Kidney (tissue), 14 donors: ENCODE measurements around the gene LAMA5. TPM values are rescaled to one million over a fixed set of nuclear protein-coding genes. Genes with fewer than 3 reads are reported as not detected.

ENCODE experiments used
- DNase-seq, 5 donors: peaks; one replicate each; pipeline ENCODE4 v3.0.0-alpha.2; 2013 to 2020
- FAIRE-seq: peaks from 2 replicates; lab custom pipeline; 2012; peaks lifted over from hg19 to GRCh38; lab: Jason Lieb, UNC
- H3K27ac ChIP-seq, 2 donors: one replicate each; pipeline ENCODE4 v1.7.0; 2013; ENCODE audit warnings: low read depth in 2 of 2, low read length in 2 of 2, inconsistent platforms in 1 of 2
- H3K27me3 ChIP-seq: one replicate; pipeline ENCODE4 v1.7.1; 2013; ENCODE audit warnings: low read length, inconsistent platforms; ENCODE audit not compliant: control insufficient read depth, insufficient read depth
- H3K36me3 ChIP-seq, 3 donors: one replicate each; pipeline versions ENCODE4 v1.7.0 to v1.7.1; 2013; ENCODE audit warnings: low read length in 3 of 3, control low read depth in 1 of 3, inconsistent platforms in 1 of 3; ENCODE audit not compliant: insufficient read depth in 3 of 3, control insufficient read depth in 2 of 3
- H3K4me1 ChIP-seq, 3 donors: one replicate each; pipeline versions ENCODE4 v1.7.0 to v1.7.1; 2013; ENCODE audit warnings: low read length in 3 of 3, inconsistent platforms in 1 of 3, low read depth in 1 of 3; ENCODE audit not compliant: control insufficient read depth in 2 of 3, insufficient read depth in 2 of 3
- H3K4me3 ChIP-seq, 3 donors: one replicate each; pipeline versions ENCODE4 v1.7.0 to v1.8.1; 2013; ENCODE audit warnings: low read length in 3 of 3, control low read depth in 1 of 3, inconsistent platforms in 1 of 3
- H3K9ac ChIP-seq, 3 donors: one replicate each; pipeline versions ENCODE4 v1.7.0 to v1.7.1; 2013; ENCODE audit warnings: low read length in 3 of 3, control low read depth in 1 of 3, inconsistent platforms in 1 of 3
- H3K9me3 ChIP-seq, 3 donors: one replicate each; pipeline versions ENCODE4 v1.7.0 to v1.7.1; 2013; ENCODE audit warnings: low read length in 3 of 3, control low read depth in 1 of 3, inconsistent platforms in 1 of 3; ENCODE audit not compliant: control insufficient read depth in 2 of 3, insufficient read depth in 1 of 3
- CTCF ChIP-seq: IDR thresholded peaks from 3 replicates; pipeline ENCODE4 v1.5.1; 2012; ENCODE audit warnings: mild to moderate bottlenecking, moderate library complexity, borderline replicate concordance; ENCODE audit not compliant: insufficient read depth; ENCODE audit errors: extremely low read depth
- intact Hi-C: fragments of 100-400 bp; cut with DNase I; formaldehyde crosslinking; loops from one replicate; pipeline ENCODE4 v1.11.1; 2022
- polyA plus RNA-seq: library from polyadenylated mRNA; stranded (reverse); fragments of 350-450 nt; fragmentation: Illumina TruSeq; extraction: RNeasy Lipid Tissue Mini Kit (QIAGEN cat#74804); gene quantifications from one replicate; pipeline ENCODE4 v1.2.3, GENCODE V29; 2014; ENCODE audit warnings: low read depth, low replicate concordance; ENCODE audit not compliant: insufficient read depth
- total RNA-seq: library from RNA; stranded (reverse); fragmentation: NEBNext Ultra II Directional; extraction: Animal tissue kit (Norgen Biotek cat#: 25700); gene quantifications from one replicate; pipeline ENCODE4 v1.2.1, GENCODE V29; 2021
- donor health status: control.
- donor health status: control.
- donor health status: control.
- donor health status: control.
- donor health status: control.
- donor health status: DM: yes; HTN: yes; CAD: no.
- donor health status: Normal renal cell carcinoma (clear cell type).

LAMA5 gene
- total and polyA plus RNA-seq, 2 donors from 2014 or later, result 94.0 to 342 TPM

DNA sequence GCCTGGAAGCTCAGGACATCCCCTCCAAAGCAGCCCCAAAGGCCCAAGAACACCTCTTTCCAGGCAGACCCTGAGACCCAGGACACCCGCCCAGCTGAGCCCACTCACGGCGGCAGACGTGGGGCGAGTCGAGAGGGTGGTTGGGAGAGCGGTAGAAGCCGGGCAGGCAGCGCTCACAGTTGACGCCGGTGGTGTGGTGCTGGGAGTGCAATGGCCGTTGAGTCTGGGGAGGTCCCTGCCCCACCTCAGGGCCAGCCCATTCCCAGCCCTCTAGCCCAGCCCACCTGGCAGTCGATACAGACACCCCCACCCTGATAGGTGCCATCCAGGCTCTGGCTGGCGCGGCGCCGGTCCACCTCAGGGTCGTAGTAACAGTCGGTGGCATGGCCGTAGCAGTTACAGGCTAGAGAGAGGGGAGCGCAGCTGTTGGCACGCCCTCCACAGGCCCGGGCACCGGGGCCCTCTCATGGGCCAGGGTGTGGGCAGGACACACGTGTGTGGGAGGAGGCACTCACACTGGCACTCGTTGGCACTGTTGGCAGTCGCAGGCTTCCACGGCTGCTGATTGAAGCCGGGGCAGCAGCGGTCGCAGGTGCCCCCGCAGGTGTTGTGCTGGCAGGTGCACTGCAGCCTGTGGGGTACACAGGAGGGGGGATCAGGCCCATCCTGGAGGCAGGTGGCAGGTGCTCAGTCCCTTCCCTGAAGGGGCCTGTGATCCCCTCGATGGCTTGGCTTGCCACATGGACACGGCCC lies 20.5 kb downstream of the LAMA5 start:
- Histone ChIP-seq H3K27ac (no peak overlapping the region), H3K9ac (no peak overlapping the region), H3K9me3 (no peaks in the 10 kb centered on the region), H3K4me3 (no peak overlapping the region), H3K27me3 (no peaks in the 10 kb centered on the region), H3K4me1 (peaks cover 0 to 2% (median 0%) of the 10 kb centered on the region in 3 donors), H3K36me3 (peaks cover 0 to 28% (median 4%) of the 10 kb centered on the region in 3 donors)
- DNase-seq, result peak in 1 of 5 donors; percentile 63
- intact Hi-C loops, result no loop called here
- no peak for TF ChIP-seq CTCF
- FAIRE-seq, result no peak

GRCh38 chr20:62345681-62346370 lies 21.3 kb downstream of the LAMA5 start:
- intact Hi-C loops, result no loop called here
- Histone ChIP-seq H3K27me3 (no peaks in the 10 kb centered on the region), H3K27ac (no peak overlapping the region), H3K4me3 (no peak overlapping the region), H3K9me3 (no peaks in the 10 kb centered on the region), H3K36me3 (peaks cover 0 to 29% (median 0%) of the 10 kb centered on the region in 3 donors), H3K9ac (no peak overlapping the region), H3K4me1 (peaks cover 0 to 1% (median 0%) of the 10 kb centered on the region in 3 donors)
- DNase-seq, result peak in 1 of 5 donors; percentile 63
- TF ChIP-seq CTCF, result no peak
- FAIRE-seq, result no peak

DNA sequence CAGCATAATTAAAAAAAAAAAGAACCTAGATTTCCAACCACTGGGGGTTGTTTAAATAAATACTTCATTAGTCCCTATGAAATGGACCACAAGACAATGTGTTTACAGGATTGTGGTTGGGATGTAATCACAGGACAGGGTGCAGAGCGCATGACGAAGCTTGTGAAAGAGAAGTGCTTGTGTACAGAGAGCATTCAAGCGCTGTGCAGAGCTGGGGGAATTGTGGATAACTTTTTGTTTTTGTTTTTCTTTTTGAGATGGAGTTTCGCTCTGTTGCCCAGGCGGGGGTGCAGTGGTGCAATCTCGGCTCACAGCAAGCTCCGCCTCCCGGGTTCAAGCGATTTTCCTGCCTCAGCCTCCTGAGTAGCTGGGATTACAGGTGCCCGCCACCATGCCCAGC lies 22.3 kb downstream of the LAMA5 start:
- Histone ChIP-seq H3K9ac (no peak overlapping the region), H3K4me1 (no peaks in the 10 kb centered on the region), H3K4me3 (no peak overlapping the region), H3K27ac (no peak overlapping the region), H3K36me3 (peaks cover 0 to 29% (median 6%) of the 10 kb centered on the region in 3 donors), H3K27me3 (no peaks in the 10 kb centered on the region), H3K9me3 (no peaks in the 10 kb centered on the region)
- TF ChIP-seq CTCF, result no peak
- no peak for FAIRE-seq
- no peak for DNase-seq
- intact Hi-C loops, result no loop called here
